HFF-Myc (cell line): ENCODE results near the gene POLR2M.

Experiments
- DNase-seq: peaks from one replicate; pipeline ENCODE4 v3.0.0-alpha.2; 2011; ENCODE audit warnings: low read depth; ENCODE audit errors: extremely low read depth
- H3K4me3 ChIP-seq: replicated peaks from 2 replicates; pipeline ENCODE4 v1.5.1; 2011; ENCODE audit warnings: low read depth, mild to moderate bottlenecking, control low read depth, low read length
- TF ChIP-seq, protein P1 (sequence below): IDR thresholded peaks from 2 replicates; pipeline ENCODE4 v1.5.1; 2012; ENCODE audit warnings: mild to moderate bottlenecking, low read depth, low read length, control low read depth; ENCODE audit errors: missing control alignments

The POLR2M gene

DNA sequence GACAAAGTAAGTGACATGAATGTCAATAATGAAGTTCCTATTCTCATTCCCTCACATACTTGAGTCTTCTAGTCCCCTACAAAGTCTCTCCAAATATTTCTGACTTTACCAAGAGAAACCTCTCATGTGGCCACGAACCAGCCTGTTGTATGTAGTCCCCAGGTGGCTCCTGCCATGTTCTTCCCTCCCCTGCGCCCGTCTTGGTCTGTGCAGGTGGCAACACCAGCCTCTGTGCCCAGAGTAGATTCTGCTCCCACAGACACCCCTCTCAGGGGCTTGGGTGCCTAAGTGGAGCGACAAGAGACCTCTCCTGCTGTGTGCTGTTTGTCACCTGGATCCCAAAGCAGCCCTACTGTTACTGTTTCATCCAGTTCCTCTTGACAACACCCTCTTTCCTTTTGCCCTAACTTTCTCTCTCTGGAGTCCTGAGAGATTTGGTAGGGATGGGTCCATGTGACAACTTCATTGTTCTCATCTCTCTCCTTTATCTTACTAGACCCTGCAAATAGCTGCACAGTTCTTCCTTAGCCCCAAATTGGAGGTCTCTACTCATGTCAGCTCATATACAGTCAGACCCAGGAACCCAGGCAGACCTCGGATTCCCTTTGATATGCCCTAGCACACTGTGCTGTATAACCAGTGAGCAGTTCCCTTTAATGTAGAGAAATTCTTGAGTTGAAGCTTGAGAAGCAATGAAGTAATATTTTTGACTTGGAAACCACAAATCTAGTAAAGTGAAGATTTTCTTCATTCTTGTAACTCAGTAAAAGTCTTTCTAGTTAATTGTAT, 56.9 kb downstream of the POLR2M start:
- TF ChIP-seq, protein P1, sequence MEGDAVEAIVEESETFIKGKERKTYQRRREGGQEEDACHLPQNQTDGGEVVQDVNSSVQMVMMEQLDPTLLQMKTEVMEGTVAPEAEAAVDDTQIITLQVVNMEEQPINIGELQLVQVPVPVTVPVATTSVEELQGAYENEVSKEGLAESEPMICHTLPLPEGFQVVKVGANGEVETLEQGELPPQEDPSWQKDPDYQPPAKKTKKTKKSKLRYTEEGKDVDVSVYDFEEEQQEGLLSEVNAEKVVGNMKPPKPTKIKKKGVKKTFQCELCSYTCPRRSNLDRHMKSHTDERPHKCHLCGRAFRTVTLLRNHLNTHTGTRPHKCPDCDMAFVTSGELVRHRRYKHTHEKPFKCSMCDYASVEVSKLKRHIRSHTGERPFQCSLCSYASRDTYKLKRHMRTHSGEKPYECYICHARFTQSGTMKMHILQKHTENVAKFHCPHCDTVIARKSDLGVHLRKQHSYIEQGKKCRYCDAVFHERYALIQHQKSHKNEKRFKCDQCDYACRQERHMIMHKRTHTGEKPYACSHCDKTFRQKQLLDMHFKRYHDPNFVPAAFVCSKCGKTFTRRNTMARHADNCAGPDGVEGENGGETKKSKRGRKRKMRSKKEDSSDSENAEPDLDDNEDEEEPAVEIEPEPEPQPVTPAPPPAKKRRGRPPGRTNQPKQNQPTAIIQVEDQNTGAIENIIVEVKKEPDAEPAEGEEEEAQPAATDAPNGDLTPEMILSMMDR, result no peak
- no peak for DNase-seq
- H3K4me3 ChIP-seq, result no peak overlapping the region
